SIG-M5 treated with dmso at 0.1 percent for 504 hours (cell line): Measurements from ENCODE around the gene IL1A.

Source experiments
- DNase-seq: peaks from one replicate; lab custom pipeline; 2025; ENCODE audit not compliant: unreplicated experiment; lab: John Stamatoyannopoulos, UW

Gene IL1A

DNA sequence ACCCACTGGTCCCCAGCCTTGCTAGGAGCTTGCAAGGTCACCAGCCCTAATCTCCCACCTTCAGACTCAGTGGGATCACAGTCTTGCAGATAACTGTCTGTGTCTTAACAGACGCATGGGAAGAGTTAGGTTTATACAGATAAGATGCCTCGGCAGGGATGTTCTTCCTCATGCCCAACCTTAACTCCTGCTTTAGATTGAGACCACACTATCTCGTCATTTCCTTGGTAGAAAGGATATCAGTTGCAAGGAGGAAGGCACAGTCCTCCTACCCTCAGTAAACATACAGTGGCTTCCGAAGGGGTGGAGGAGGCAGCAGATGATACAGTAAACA is 56.3 kb downstream of the IL1A start:
- no peak for DNase-seq

DNA sequence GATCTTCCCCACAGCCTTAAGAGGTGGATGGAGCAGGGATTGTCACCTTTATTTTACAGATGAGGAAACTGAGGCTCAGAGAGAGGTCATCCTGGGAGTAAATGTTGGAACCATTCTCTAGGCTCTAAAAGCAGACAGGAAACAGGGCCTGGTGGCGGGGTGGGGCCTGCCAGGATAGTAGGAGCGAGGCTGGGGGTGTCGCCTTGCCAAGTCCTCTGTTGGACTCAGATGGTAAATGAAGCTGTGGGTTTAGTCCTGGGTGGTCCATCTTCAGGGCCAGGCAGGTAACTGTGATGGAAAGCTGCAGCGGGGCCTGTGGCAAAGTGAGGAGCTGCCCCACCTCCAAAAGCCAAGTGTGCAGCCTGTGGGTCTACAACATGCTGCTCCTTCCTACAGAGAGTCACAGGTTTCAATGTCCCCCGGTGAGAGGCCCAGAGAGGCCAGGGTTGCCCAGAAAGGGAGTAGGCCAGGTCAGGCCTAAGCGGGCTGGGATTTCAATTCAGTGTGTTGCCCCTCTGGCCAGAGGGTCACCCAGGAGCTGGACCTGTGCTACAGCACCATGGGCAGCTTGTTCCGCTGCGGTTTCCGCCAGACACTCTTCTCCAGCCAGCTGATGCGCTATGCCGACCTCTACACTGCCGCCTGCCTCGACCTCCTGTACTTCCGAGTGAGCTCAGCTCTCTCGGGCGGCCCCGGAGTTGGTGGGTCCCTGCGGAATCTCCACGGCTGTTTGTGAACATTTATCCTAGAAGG is 56.8 kb downstream of the IL1A start:
- DNase-seq: no peak

DNA sequence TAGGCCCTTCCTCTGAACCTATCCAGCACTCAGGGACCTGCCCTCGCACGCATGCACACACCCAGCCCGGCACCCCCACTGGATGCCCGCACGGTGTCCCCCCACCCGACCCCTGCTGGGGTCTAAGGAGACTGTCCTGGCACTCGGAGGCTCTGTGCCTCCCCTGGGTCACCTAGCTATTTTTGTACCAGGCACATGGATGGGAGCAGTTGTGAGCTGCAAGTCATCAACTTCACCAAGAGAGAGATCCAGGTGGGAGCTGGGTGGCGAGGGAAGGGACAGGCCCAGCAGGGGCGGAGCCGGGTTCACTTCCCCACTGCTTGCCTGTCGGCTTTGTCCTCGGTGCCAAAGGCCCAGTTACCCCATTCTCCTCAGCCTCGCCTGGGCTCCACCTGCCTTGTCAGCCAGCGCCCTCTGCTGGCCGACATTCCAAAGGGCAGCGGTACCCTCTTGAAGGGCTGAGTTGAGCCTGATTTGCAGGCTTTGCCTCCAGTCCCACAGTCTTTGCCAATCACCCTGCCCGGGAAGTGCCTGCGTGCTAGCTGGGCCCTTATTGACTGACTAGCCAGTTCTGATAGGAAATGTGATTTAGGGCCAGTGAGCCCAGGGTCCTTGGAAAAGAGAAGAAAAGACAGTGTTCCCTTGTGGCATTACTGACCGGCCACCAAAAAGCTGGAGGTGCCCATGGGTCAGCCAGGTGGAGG is 57.7 kb downstream of the IL1A start:
- peak; percentile 93 for DNase-seq

DNA sequence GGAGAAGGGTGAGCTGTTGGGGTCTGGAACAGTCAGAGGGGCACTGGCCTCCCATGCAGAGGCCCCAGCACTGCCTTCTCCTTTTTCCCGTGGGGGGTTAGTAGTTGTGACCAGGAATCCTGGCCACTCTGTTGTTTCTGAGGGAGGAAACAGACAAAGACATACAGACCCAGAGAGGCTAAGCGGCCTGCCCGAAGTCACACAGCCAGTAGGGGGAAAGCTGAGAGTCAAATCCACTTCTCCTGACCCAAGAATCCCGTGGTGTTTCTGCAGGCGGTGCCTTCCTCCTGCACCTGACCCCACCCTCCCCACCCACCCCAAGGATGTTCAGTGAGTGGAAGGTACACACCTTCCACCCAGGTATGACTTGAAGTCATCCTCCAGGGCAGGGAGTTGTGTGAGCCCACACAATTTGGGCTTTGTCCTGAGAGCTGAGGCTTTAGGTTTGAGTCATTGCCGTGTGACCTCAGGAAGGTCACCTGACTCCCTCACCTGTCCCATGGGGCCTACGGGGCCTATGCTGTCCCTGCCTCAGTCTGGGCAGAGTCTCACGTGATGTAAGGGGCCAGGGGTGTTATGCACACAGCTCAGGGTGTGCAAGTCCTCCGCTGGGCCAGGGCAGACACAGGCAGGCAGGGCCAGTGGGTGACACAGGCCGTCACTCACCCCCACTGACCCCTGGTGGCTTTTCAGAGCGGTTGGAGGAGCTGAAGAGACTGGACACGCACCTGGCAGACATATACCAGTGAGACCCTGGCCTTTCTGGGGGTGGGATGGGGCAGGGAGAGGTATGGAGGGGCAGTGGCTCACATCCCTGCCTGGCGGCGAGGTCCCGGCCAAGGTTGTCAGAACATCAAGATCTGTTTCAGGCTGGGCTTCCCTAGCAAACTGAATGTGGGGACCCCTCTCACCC is 58.5 kb downstream of the IL1A start:
- no peak for DNase-seq

DNA sequence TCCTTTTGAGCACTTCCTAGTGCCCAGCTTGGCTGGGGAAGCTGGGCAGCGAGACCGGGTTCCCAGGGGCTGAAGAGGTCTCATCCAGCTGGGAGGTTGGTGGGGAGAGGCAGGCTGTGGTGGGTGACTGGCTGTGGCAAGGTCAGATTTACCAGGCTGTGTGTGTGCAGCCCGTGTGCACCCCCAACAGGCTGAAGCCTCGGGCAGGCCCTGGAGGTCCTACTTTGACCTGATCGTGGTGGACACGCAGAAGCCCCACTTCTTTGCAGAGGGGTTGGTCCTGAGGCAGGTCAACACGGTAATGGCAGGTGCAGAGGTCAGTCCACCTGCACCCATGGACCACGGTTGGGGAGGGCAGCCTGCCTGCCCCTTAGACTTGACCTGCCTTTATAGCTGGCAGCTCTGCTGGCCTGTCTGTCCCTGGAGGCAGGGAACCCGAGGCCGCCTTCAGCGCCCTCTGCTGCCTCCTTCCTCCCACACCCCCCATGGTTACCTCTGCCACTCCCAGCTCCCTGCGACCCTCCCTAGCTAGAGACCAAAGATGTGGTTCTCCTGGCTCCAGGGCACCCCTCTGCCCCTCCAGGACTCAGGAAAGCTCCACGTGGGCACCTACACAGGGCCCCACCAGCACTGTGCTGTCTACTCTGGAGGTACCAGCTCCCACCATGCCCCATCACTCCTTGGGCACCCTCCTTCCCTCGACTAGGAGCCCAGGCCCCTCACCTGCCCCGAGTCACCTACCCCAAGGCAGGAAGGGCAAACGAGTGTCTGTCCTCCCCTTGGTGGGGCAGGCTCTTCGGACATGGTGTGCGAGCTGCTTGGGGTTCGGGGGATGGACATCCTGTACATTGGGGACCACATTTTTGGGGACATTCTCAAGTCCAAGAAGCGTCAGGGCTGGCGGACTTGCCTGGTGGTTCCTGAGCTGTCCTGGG is 59.4 kb downstream of the IL1A start:
- DNase-seq: no peak

DNA sequence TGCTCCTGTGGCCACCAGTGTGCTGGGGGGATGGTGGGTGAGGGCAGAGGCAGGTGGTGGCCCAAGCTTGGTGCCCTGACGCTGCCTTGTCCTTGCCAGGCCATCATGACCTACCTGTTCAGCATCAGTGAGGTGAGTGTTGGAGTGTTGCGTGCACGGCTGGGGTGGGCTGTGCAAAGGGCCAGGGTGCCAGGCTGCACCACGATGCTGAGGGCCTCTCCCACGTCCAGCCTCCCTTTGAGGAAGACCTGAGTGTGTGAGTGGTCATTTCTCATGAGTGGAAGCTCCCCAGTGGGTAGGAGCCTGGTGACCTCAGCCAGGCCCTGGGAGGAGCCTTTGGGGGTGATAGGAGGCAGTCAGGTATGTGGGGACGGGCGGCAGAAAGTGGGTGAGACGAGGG is 60.3 kb downstream of the IL1A start:
- DNase-seq: no peak
